Retina (tissue), 1 donor: ENCODE data around the gene LARP4B.

Experiments used
- DNase-seq: peaks from one replicate; pipeline ENCODE4 v3.0.0-alpha.2; 2016

The LARP4B gene

GRCh38 chr10:931326-932318, at the start of gene LARP4B:
Gene LARP4B (minus strand): TSS chr10:931705. CDS start chr10:885721, 45,984 bp downstream.
- peak; percentile 99 for DNase-seq

- no peak for DNase-seq
These were observed 49.1 kb upstream of the LARP4B start for GRCh38 chr10:980468-981093.

- DNase-seq = no peak
These were observed 47.4 kb upstream of the LARP4B start for GRCh38 chr10:978826-979421.

GRCh38 chr10:976316-976715, 44.8 kb upstream of the LARP4B start:
- DNase-seq = no peak

GRCh38 chr10:974785-975074, 43.2 kb upstream of the LARP4B start:
- DNase-seq = no peak

GRCh38 chr10:974038-974784, 42.7 kb upstream of the LARP4B start:
- DNase-seq = no peak

- DNase-seq = no peak
These were observed 41.3 kb upstream of the LARP4B start for GRCh38 chr10:972763-973162.

- DNase-seq = no peak
These were observed 40.1 kb upstream of the LARP4B start for GRCh38 chr10:971613-972012.

- no peak for DNase-seq
These were observed 39.6 kb upstream of the LARP4B start for GRCh38 chr10:971150-971542.

- DNase-seq = peak; percentile 67
These were observed 39.0 kb upstream of the LARP4B start for GRCh38 chr10:970311-971149.

- DNase-seq = peak; percentile 40
These were observed 38.1 kb upstream of the LARP4B start for GRCh38 chr10:969473-970150.

- no peak for DNase-seq
These were observed 37.2 kb upstream of the LARP4B start for GRCh38 chr10:968546-969199.

- no peak for DNase-seq
These were observed 35.1 kb upstream of the LARP4B start for GRCh38 chr10:966466-967235.

- DNase-seq = no peak
These were observed 33.5 kb upstream of the LARP4B start for GRCh38 chr10:964988-965417.

GRCh38 chr10:964321-964987, 32.9 kb upstream of the LARP4B start:
- DNase-seq = no peak

- no peak for DNase-seq
These were observed 32.1 kb upstream of the LARP4B start for GRCh38 chr10:963655-964054.

GRCh38 chr10:963186-963585, 31.7 kb upstream of the LARP4B start:
- DNase-seq = no peak

- DNase-seq = no peak
These were observed 30.8 kb upstream of the LARP4B start for GRCh38 chr10:962342-962741.

- no peak for DNase-seq
These were observed 27.4 kb upstream of the LARP4B start for GRCh38 chr10:958856-959255.

GRCh38 chr10:958106-958505, 26.6 kb upstream of the LARP4B start:
- no peak for DNase-seq
